ENCODE measurements around the gene CLSTN2. TPM values are rescaled to one million over a fixed set of nuclear protein-coding genes. Genes with fewer than 3 reads are reported as not detected.

The CLSTN2 gene
- total RNA-seq, 2 donors from 2014 or later: 13.6 to 28.3 TPM

GRCh38 chr3:139937674-139938279, 2.8 kb downstream of the CLSTN2 start:
- no peaks in the 10 kb centered on the region for H3K36me3 ChIP-seq
- H3K4me3 ChIP-seq: no peak overlapping the region
- peak; percentile 64 to 80 for TF ChIP-seq CTCF (IDR thresholded peaks at IDR 0.05)
- no peak overlapping the region for H3K27ac ChIP-seq
- DNase-seq (ENCODE audit: low spot score): no peak
- peaks cover 0 to 50% of the 10 kb centered on the region in 2 donors for H3K4me1 ChIP-seq
- H3K9me3 ChIP-seq: no peaks in the 10 kb centered on the region
- H3K27me3 ChIP-seq: no peaks in the 10 kb centered on the region

GRCh38 chr3:139939681-139940190, 4.8 kb downstream of the CLSTN2 start:
- no peaks in the 10 kb centered on the region for H3K9me3 ChIP-seq
- H3K27me3 ChIP-seq: no peaks in the 10 kb centered on the region
- no peak overlapping the region for H3K4me3 ChIP-seq
- no peaks in the 10 kb centered on the region for H3K36me3 ChIP-seq
- DNase-seq (ENCODE audit: low spot score): no peak
- H3K4me1 ChIP-seq: peaks cover 0 to 50% of the 10 kb centered on the region in 2 donors
- H3K27ac ChIP-seq: no peak overlapping the region
- no peak for TF ChIP-seq CTCF (IDR thresholded peaks at IDR 0.05)

GRCh38 chr3:139940622-139941021, 5.6 kb downstream of the CLSTN2 start:
- Histone ChIP-seq H3K4me1 (peaks cover 0 to 48% of the 10 kb centered on the region in 2 donors), H3K4me3 (no peak overlapping the region), H3K36me3 (no peaks in the 10 kb centered on the region), H3K9me3 (no peaks in the 10 kb centered on the region), H3K27me3 (no peaks in the 10 kb centered on the region), H3K27ac (no peak overlapping the region)
- DNase-seq (ENCODE audit: low spot score): no peak
- no peak for TF ChIP-seq CTCF (IDR thresholded peaks at IDR 0.05)

- H3K4me1 ChIP-seq: peaks cover 0 to 38% of the 10 kb centered on the region in 2 donors
- no peak for TF ChIP-seq CTCF (IDR thresholded peaks at IDR 0.05)
- no peak overlapping the region for H3K27ac ChIP-seq
- H3K36me3 ChIP-seq: no peaks in the 10 kb centered on the region
- DNase-seq (ENCODE audit: low spot score): no peak
- no peaks in the 10 kb centered on the region for H3K27me3 ChIP-seq
- no peak overlapping the region for H3K4me3 ChIP-seq
- H3K9me3 ChIP-seq: no peaks in the 10 kb centered on the region
These were observed 6.6 kb downstream of the CLSTN2 start for GRCh38 chr3:139941580-139941979.

- Histone ChIP-seq H3K27ac (no peak overlapping the region), H3K36me3 (no peaks in the 10 kb centered on the region), H3K4me3 (no peak overlapping the region), H3K4me1 (peaks cover 0 to 23% of the 10 kb centered on the region in 2 donors), H3K27me3 (no peaks in the 10 kb centered on the region), H3K9me3 (no peaks in the 10 kb centered on the region)
- TF ChIP-seq CTCF (IDR thresholded peaks at IDR 0.05): no peak
- DNase-seq (ENCODE audit: low spot score): no peak
These were observed 9.4 kb downstream of the CLSTN2 start for GRCh38 chr3:139944256-139944910.

All from right atrium auricular region (tissue), 2 donors.